Caki2 (cell line): ENCODE data around the gene RTP4. TPM values are rescaled to one million over a fixed set of nuclear protein-coding genes. Genes with fewer than 3 reads are reported as not detected.

Experiments used
- total RNA-seq: library from RNA; depleted of rRNA; stranded (reverse); fragments of >200 nt; shearing (Covaris generic); gene quantifications from 2 replicates; pipeline ENCODE4 v1.2.3, GENCODE V29; 2014; ENCODE audit warnings: low replicate concordance; rRNA removed

Gene RTP4
- total RNA-seq, 1 experiment from 2014 or later: not detected

Other genes with a start within 250 kb of the RTP4 start
- gene RPL39L, start 228.9 kb upstream of the RTP4 start, total RNA-seq: 76.5 and 111 TPM in 2 replicates
- gene RTP1, start 170.9 kb upstream of the RTP4 start, total RNA-seq: not detected in 2 replicates
- gene MASP1, start 76.6 kb upstream of the RTP4 start, total RNA-seq: not detected in 2 replicates